ENCODE results near the gene TFAP2E.

TFAP2E gene

DNA sequence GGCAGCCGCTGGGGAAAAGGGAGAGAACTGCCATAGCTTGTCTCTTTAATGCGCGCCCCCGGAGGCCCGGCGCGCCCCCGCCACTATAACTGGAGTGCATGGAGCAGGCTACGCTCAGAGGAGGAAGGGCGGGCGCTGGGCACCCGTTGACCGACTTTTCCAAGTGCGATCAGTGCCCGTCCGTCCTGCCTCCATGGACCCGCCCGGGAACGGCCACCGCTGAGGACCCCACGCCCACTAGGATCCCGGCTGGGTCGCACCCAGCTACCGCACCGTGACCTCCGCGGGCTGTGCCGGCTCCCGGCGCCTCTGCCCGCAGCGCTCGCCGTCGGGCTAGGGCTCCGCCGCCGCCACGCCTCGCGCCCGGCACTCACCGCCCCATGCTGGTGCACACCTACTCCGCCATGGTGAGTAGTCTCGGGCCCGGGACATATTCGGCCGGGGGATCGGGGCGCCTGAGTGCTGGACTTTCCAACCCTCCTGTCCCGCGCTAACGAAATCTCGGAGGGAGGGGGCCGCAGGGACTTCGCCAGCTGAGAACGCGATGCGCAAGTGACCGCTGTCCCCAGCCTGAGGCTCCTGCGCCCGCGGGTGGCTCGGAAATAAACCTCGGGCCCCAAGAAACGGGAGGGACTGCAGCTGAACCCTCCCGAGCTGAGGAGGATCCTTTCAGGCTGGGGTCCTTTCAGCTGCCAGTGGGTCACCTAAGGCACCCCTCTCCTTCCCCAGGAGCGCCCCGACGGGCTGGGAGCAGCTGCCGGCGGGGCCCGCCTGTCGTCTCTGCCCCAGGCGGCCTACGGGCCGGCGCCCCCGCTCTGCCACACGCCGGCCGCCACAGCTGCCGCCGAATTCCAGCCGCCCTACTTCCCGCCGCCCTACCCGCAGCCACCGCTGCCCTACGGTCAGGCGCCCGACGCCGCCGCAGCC, at the start of gene TFAP2E:
Gene TFAP2E (plus strand): TSS at position 117 of the 927 bp plus-strand sequence. CDS start 264 bp downstream, at position 381.
- no peak for DNase-seq (ENCODE audit: low read depth in 1 of 2, low spot score in 1 of 2)

DNA sequence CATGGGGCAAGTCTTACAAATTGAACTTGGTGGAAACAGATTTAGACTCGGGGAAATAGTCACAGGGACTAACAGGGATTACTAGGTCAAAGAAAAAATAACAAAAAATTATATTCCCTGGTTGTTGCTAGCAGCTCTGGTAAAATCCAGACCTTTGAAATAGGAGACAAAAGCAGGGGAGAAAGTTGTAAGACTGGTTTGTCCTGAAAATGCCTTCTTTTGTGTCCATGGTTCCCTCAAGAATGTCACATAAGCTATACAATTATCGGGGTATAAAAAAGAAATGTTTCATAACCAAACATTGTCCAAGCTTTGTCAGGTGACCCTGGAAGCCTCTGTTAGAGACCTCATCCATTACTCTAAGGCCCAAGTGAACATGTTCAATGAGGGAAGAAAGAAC, 49.0 kb upstream of the TFAP2E start:
- no peak for DNase-seq (ENCODE audit: low read depth in 1 of 2, low spot score in 1 of 2)

DNA sequence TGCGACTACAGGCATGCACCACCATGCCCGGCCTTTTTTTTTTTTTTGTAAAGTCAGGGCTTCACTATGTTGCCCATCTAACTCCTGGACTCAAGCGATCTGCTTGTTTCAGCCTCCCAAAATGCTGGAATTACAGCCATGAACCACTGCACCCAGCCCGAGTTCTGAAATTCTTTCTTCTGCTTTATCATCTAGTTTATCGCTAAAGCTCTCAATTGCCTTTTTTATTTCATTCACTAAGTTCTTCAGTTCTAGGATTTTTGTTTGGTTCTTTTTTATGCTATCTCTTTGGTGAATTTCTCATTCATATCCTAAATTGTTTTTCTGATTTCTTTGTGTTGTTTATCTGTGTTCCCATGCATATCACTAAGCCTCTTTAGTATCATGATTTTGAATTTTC, 42.9 kb upstream of the TFAP2E start:
- DNase-seq (ENCODE audit: low read depth in 1 of 2, low spot score in 1 of 2), result no peak

DNA sequence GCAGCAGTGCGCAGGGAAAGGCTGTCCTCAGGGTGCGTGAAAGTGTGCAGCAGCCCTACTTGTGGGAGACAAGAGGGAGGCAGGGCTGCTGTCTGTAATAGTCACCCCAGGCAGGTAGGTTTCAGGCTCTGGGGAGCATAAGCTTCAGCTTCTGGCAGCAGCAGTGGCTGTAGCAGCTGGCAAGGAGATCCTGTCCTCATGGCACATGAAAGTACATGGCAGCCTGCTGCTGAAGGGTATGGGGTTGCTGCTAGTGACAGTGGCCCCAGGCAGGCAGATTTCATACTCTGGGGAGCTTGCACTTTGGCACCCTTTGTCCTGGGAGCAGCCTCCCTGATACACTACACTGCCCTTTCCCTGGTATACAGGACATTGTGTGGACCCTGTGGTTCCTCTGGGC, 42.2 kb upstream of the TFAP2E start:
- DNase-seq (ENCODE audit: low read depth in 1 of 2, low spot score in 1 of 2), result no peak

DNA sequence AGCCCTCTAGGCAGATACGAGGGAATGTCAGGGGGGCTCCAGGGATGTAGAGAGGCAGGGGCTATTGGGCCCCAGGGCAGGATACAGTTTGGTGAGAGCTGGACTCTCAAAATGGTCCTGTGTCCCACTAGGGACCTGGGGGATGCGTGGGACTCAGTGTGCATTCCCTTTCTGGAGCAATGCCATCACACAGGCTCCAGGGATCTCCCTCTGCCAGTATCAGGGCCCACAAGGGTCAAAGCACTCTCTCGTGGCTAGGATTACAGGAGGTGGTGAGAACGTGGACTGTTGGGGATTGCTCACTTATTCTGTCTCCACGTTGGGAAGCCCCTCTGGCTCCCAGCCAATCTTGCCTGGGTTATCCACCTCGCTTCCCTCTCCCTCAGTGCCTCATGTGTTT, 41.7 kb upstream of the TFAP2E start:
- DNase-seq (ENCODE audit: low read depth in 1 of 2, low spot score in 1 of 2), result no peak

DNA sequence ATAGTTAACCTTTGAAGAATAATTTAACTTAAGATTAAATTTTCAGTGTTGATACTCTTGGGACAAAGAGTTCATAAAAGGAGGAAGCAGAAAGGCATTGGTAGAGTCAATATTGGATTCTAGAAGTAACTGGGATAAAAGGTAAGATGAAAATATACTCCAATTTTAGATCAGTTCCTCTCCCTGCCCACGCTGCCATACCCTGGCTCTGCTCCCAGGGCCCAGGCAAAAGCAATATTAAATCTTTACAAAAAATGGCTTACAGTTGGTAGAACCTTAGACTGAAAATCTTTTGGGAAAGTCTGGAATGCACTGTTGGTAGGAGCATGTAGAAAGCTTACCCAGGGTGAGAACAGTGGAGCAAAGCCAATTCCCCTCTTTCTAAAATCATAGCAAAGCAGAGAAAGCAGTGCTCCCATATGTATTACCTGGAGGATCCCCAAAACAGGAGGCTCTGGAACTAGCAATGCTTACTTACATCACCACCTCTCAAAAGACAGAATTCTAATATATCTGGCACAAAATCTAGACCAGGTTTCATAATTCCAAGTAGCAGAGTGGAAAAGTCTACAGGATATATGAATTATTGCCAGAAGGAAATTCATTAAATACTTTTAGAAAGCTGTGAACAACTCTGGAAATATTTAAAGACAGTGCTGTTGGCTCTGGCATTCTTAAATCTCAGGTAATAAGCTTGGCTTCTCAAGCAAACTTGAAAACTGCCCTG, 40.5 kb upstream of the TFAP2E start:
- DNase-seq (ENCODE audit: low read depth in 1 of 2, low spot score in 1 of 2), result no peak

DNA sequence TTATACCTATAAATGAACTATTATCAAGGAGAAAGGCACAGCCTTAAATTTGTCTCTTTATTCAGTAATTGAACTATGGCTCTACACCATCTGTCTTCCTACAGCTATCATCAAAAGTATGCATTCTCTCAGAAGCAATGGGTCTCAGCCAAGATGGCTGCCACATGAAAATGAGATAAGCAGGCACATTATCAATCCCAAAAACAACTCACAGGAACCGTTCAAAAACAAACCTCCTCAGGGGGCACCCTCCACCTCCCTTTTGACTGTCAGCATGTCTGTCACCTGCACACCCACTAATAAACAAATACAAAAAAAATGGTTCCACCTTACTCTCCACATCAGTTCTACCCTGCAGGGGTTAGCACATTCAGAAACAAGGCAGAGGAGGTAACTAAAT, 39.5 kb upstream of the TFAP2E start:
- DNase-seq (ENCODE audit: low read depth in 1 of 2, low spot score in 1 of 2), result no peak

DNA sequence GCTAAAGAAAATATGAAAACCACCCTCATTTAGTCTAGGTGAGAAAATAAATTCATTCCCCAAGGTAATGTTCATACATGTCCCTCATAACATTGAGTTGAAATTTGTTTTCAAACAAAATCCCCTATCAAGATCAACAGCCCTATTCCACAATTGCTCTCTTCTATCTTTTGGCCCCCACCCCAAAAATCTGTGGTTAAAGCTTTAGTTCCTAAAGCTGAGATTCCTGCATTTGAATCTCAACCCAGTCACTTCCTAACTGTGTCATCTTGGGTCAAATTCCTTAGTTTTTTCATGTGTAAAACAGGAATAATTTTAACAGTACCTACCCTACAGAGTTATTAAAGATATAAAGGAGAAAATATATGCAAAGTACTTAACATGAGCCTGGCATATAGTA, 37.9 kb upstream of the TFAP2E start:
- no peak for DNase-seq (ENCODE audit: low read depth in 1 of 2, low spot score in 1 of 2)

DNA sequence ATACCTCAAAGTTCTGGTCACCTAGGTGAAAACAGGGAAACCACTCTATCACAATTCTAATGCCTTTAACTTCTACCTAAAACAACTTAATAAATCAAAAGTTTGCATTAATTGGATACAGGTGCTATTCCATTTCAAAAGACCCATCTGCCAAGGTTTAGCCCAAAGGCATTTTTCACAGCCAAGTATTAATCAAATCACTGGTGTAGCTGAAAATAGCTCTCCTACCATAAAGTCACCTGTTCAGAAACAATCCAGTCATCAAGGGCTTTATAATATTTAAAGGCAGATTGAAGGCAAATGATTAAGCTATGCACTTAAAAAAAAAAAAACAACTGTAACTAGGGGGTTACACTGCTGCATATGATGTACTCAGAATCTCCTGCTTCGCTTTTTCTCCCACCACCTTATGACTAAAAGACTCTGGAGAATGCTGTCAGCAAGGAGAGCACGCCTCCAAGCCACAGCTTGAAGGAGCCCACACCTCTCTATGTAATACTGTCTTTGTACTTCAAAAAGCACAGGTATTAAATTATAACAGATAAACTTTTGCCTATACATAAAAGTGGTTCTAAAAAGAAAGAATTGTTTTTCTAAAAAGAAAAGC, 36.5 kb upstream of the TFAP2E start:
- DNase-seq (ENCODE audit: low read depth in 1 of 2, low spot score in 1 of 2), result no peak

DNA sequence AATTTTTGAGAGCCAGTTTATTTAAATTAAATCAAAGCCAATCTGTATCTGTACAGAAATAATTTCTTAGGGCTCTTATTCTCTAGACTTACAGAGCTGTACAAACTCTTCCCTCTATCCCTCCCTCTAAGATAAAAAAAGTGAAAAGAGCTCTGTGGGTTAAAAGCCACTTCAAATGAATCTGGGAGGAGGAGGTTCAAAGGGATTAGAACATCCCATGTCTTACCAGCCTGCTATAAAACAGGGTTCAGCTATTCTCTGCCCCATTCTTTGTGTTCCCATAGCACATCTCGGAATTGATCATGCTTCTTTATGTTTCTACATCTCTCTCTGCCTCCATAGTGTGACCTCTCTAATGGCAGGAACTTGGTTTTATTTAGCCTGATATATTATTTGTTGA, 35.3 kb upstream of the TFAP2E start:
- DNase-seq (ENCODE audit: low read depth in 1 of 2, low spot score in 1 of 2), result no peak

DNA sequence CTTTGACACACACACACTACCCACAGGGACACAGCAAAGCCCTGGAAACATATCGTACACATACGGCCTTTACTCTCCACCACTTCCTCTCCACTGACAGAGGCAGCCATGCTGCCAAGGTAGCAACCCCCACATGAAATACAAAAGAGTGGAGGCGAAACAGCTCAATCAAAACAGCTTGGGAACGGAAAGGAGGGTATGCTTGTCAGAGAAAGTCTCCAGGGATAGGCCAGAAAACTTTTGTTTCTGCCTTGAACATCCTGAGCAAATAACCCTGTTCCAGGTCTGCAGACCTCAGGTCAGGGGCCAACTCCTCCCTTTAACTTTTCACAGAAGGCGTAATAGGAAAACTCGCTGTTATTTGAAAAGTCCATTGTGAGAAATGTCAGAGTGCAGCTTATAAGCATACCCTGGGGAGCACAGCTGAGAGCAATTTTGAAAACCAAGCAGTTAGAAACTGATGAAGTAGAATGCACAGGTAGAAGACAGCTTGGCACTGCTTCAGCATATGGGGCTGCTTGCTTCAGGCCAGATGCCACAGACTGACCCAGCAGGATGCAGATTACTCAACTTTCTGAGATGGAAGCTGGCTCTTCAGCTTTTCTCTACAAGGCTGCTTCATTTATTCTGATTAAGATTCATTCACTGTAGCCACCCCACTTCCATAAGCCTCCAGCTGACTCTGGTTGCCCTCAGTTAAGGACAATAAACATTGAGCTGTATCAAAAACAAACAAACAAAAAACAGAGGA, 33.9 kb upstream of the TFAP2E start:
- DNase-seq (ENCODE audit: low read depth in 1 of 2, low spot score in 1 of 2), result no peak

DNA sequence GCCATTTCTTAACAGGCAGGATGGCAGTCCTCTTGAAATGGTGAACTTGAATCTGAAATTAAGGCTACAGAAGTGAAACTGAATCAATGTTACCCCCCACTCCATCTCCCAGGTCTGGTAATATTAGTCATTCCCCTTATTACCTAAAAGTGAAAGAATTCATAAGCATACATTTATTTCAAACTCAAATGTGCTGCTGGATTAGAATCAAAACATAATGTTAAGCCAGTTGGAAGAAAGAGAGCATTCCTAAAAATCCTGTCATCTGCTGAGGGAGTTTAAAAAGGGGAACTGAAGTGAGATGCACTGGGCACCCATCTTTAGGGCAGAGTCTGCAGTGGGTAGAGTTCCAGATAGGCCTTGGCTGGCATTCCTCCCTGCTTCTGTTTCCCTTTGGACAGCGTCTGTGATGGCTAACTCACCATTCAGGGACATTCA, 33.3 kb upstream of the TFAP2E start:
- DNase-seq (ENCODE audit: low read depth in 1 of 2, low spot score in 1 of 2), result no peak

DNA sequence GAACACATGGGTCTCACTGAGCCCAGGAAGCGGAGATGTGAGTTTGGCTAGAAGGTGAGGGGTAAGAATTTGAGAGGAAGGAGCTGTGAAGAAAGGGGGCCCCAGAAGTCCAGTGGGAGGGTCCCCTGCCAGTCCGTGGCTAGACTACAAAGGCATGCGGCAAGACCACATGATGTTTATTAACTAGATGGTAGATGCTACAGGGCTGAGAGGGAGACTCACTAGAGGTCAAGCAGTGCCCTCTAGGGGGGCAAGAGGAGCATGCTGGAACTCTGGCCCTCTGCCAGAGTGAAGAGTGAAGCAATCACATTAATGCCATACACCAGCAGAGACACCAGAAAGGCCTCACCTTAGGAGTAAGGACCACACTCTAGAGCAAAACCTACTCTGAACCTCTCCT, 28.1 kb upstream of the TFAP2E start:
- no peak for DNase-seq (ENCODE audit: low read depth in 1 of 2, low spot score in 1 of 2)

DNA sequence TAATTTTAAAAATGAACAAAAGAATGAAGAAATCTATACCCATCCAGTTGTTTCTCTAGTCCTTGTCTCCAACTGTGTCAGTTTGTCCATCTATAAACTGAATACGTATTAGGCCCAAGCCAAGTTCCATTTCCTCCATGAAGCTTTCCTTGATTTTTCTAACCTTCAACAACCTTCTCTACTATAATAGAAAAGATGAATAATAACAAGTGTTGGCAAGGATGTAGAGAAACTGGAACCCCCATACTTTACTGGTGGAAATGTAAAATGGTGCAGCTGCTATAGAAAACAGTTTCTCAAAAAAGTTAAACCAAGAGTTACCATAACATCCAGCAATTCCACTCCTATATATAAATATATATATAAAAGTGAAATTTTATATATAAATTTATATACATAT, 26.5 kb upstream of the TFAP2E start:
- no peak for DNase-seq (ENCODE audit: low read depth in 1 of 2, low spot score in 1 of 2)

DNA sequence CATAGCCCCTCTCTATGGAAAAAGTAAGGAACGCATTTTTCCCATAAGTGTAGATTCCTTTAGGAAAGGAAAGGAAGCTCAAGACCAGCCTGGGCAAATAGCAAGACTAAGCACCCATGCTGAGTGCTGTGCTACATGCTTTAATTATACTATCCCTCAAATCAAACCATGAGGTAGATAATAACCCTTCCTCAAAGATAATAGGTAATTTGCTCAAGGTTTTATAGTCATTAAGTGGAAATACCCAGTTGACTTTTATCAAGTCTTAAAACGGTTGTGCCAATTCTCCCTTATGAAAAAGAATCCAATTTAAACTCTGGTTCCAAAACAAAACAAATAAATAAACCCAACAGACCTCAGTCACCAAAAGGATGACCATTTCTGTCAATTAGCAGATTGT, 19.3 kb upstream of the TFAP2E start:
- DNase-seq (ENCODE audit: low read depth in 1 of 2, low spot score in 1 of 2), result no peak

DNA sequence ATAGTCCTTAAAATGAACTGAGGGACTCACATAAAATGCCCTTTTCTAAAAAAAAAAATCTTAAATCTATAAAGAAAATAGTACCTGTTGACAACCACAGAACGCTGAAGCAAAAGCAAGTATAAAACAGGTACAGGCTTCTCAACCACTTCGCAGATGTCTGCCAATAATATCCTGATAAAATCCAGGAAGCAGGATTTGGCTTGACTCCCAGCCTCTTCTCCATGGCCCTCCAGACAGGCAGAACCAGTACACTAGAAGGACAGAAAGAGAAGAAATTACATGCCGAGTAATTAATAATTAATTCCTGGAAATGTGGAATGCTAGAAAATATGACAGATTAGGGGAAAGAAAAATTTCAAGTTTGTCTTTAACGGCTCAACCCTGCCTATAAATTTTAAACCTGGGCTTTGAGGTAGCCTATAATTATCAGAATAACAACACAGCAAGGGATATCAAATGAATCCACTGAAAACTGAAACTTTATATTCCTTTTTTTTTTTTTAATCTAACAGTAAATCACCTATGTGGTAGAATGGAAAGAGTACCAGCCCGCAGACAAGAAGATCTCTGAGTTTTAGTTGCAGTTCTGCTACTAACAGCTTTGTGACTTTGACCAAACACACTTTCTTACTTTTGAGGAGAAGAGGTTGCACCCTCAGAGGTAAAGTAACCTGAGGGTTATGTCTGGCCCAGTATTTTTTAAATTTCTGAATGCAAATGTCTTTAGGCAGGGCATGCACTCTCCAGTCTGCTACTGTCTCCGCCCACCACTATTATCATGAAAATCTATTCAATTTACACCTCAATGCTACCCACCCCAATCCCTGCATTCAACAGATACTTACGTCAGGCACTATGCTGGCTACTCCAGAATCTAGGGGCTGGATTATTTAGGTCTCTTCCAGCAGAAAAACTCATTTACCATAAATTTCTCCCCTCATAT, 18.6 kb upstream of the TFAP2E start:
- DNase-seq (ENCODE audit: low read depth in 1 of 2, low spot score in 1 of 2), result no peak

DNA sequence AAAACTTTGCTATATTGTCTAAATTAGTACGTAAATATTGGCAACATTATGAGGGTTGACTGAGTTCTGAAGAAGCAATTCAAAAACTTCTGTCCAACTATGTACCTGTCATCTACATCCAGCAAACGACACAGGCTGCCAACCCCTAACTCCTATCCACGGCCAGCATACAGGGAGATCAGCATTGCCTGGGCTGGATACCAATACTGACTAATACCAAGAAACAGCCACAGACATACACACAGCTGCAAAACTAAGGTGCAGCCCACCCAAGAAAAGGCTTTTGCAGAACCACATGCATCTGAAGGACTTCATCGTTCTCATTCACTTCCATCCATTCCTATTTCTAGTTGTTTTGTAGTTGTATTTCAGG, 17.9 kb upstream of the TFAP2E start:
- DNase-seq (ENCODE audit: low read depth in 1 of 2, low spot score in 1 of 2), result no peak

DNA sequence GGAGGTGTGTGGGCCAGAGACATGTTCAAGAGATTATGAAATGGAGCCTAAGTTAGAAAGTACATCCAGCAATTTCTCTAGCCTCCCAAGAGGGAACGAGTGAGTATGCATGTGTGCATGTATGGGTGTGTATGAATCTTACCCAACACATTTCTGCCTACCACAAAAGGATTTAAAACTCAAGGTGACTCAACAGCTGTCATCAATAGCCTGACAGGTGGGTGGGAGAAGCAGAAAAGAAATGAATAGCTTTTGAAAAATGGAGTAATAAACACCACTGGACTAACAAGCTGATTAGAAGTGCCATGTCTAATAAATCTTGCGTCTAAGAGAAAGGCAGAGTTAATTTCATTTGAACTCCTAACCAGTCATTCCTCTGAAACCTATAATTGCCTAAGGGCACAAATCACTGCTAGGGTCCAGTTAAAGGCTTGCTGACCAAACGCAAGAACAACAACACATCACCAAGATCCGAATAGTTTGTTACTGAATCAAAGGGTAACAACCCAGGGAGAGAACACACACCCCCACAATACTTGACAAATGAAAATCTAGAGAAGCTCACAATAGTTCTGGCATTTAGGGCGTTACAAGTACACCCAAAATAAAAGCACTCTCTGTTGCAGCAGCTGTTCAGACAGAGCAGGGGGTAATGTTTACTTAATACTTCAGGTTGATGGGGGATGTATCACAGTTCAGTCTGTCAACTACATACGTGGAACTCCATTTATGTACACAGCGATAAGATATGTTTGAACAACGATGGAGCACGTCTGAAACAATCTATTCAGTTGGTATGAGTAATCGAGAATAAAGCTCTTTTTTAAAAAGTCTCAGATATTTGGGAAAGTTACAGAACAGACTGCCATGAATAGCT, 17.3 kb upstream of the TFAP2E start:
- DNase-seq (ENCODE audit: low read depth in 1 of 2, low spot score in 1 of 2), result no peak

DNA sequence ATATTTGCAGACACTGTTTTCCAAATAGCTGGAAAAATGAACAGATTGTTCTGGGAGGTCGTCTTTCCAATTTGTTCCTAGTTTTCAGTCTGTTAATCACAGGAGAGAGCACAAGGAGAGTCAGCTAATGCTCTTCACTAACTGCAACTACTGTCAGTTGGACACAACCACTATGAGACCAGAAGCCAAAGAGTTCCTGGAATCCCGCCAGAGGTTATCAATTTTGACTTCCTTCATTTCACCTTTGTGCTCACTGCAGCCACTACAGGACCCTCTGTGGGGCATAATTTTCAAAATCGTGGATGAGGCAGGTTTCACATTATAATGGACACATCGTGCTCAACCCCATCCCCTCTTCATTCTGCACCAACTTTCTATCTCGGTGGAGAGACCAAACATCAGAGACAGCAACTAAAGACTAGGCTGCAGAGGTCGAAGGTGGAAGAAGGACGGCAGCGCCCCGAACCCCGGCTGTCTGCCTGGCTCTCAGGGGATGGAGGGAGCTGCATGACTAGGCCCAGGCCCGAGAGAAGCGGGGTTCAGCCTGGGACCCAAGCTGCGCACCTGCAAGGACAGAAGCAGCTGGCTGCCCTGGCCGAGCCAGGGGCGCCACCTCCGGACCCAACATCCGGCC, 16.5 kb upstream of the TFAP2E start:
- DNase-seq (ENCODE audit: low read depth in 1 of 2, low spot score in 1 of 2), result no peak
